Astrocyte (in vitro differentiated cells and primary cell): Measurements from ENCODE around the gene RIBC1. TPM values are rescaled to one million over a fixed set of nuclear protein-coding genes. Genes with fewer than 3 reads are reported as not detected.

Experiments
- DNase-seq: peaks from one replicate; pipeline ENCODE4 v3.0.0-alpha.2; 2010; ENCODE audit warnings: low read depth
- FAIRE-seq: peaks from 2 replicates; lab custom pipeline; 2011; peaks lifted over from hg19 to GRCh38; lab: Jason Lieb, UNC
- H2AFZ ChIP-seq: 2 replicates; pipeline ENCODE4 v1.6.0; 2012; ENCODE audit warnings: low read depth, low read length, inconsistent platforms
- H3K27ac ChIP-seq: 2 replicates; pipeline ENCODE4 v1.5.1; 2011; ENCODE audit warnings: low read depth, low read length, inconsistent platforms
- H3K27me3 ChIP-seq: 2 replicates; pipeline ENCODE4 v1.6.0; 2011; ENCODE audit warnings: low read length, inconsistent platforms; ENCODE audit not compliant: insufficient read depth
- H3K36me3 ChIP-seq: 2 replicates; pipeline ENCODE4 v1.5.1; 2011; ENCODE audit warnings: low read length, inconsistent platforms; ENCODE audit not compliant: insufficient read depth
- H3K4me1 ChIP-seq: 2 replicates; pipeline ENCODE4 v1.5.1; 2011; ENCODE audit warnings: low read length, inconsistent platforms; ENCODE audit not compliant: insufficient read depth
- H3K4me2 ChIP-seq: 2 replicates; pipeline ENCODE4 v1.6.0; 2012; ENCODE audit warnings: low read length, inconsistent platforms
- H3K4me3 ChIP-seq: 2 replicates; pipeline ENCODE4 v1.5.1; 2011; ENCODE audit warnings: low read depth, mild to moderate bottlenecking, low read length, inconsistent platforms; ENCODE audit not compliant: insufficient read depth
- H3K79me2 ChIP-seq: 2 replicates; pipeline ENCODE4 v1.6.0; 2012; ENCODE audit warnings: mild to moderate bottlenecking, low read length, inconsistent platforms; ENCODE audit not compliant: insufficient read depth
- H3K9ac ChIP-seq: 2 replicates; pipeline ENCODE4 v1.6.0; 2012; ENCODE audit warnings: mild to moderate bottlenecking, low read length, inconsistent platforms
- H3K9me3 ChIP-seq: 2 replicates; pipeline ENCODE4 v1.5.1; 2012; ENCODE audit warnings: low read depth, mild to moderate bottlenecking, low read length, inconsistent platforms; ENCODE audit not compliant: insufficient read depth
- H4K20me1 ChIP-seq: 2 replicates; pipeline ENCODE4 v1.6.0; 2012; ENCODE audit warnings: low read length, inconsistent platforms; ENCODE audit not compliant: insufficient read depth
- H3K27ac Mint-ChIP-seq: one replicate; pipeline ENCODE4 v1.8.0; 2021; ENCODE audit warnings: mild to moderate bottlenecking, mixed read lengths; ENCODE audit not compliant: unreplicated experiment
- H3K27me3 Mint-ChIP-seq: one replicate; pipeline ENCODE4 v1.8.0; 2021; ENCODE audit warnings: low read depth, mixed read lengths; ENCODE audit not compliant: unreplicated experiment
- H3K36me3 Mint-ChIP-seq: one replicate; pipeline ENCODE4 v1.8.0; 2021; ENCODE audit warnings: low read depth, mixed read lengths; ENCODE audit not compliant: unreplicated experiment
- H3K4me1 Mint-ChIP-seq: one replicate; pipeline ENCODE4 v1.8.0; 2021; ENCODE audit warnings: low read depth, mixed read lengths; ENCODE audit not compliant: unreplicated experiment
- H3K4me3 Mint-ChIP-seq: one replicate; pipeline ENCODE4 v1.8.0; 2021; ENCODE audit warnings: mild to moderate bottlenecking, moderate library complexity, mixed read lengths; ENCODE audit not compliant: unreplicated experiment
- H3K9me3 Mint-ChIP-seq: one replicate; pipeline ENCODE4 v1.8.0; 2021; ENCODE audit warnings: mild to moderate bottlenecking, mixed read lengths; ENCODE audit not compliant: unreplicated experiment
- EZH2 ChIP-seq: IDR thresholded peaks from 2 replicates; pipeline ENCODE4 v1.6.1; 2012; ENCODE audit warnings: mild to moderate bottlenecking, low read length, inconsistent platforms; ENCODE audit not compliant: insufficient read depth
- total RNA-seq: library from RNA; stranded (reverse); gene quantifications from 2 replicates; pipeline ENCODE4 v1.2.1, GENCODE V29; 2021
- TF ChIP-seq, protein P1 (sequence below): IDR thresholded peaks from 2 replicates; pipeline ENCODE4 v1.5.1; 2011; ENCODE audit warnings: low read depth, mild to moderate bottlenecking, inconsistent platforms, low read length, moderate library complexity; ENCODE audit not compliant: insufficient read depth

RIBC1 gene
- total RNA-seq, 1 donor from 2014 or later: 0.34 TPM

DNA sequence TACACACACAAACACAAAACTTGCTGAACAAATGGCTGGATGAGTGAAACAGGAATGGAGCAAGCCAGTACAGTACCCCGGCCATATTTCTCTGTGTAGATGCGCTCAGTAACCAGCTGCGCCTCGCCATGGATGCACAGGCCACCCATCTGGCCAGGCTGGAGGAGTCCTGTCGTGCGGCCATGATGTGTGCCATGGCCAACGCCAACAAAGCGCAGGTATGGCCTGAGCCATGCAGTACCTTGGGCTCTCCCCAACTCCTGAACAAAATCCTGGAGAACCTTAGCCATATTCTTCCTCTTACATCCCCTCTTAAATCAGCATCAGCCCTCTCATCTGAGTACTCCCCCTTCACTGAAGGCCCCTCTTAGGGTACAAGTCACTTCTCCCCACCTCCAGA, 7.1 kb downstream of the RIBC1 start:
- Histone ChIP-seq H3K79me2 (peaks cover 11% of the 10 kb centered on the region), H3K27me3 (no peaks in the 10 kb centered on the region), H2AFZ (no peak overlapping the region), H3K4me3 (no peak overlapping the region), H4K20me1 (no peaks in the 10 kb centered on the region), H3K4me2 (no peak overlapping the region), H3K9ac (no peak overlapping the region), H3K27ac (no peak overlapping the region), H3K36me3 (peaks cover 14% of the 10 kb centered on the region), H3K9me3 (no peaks in the 10 kb centered on the region), H3K4me1 (peaks cover 3% of the 10 kb centered on the region)
- no peak for TF ChIP-seq EZH2
- TF ChIP-seq, protein P1, sequence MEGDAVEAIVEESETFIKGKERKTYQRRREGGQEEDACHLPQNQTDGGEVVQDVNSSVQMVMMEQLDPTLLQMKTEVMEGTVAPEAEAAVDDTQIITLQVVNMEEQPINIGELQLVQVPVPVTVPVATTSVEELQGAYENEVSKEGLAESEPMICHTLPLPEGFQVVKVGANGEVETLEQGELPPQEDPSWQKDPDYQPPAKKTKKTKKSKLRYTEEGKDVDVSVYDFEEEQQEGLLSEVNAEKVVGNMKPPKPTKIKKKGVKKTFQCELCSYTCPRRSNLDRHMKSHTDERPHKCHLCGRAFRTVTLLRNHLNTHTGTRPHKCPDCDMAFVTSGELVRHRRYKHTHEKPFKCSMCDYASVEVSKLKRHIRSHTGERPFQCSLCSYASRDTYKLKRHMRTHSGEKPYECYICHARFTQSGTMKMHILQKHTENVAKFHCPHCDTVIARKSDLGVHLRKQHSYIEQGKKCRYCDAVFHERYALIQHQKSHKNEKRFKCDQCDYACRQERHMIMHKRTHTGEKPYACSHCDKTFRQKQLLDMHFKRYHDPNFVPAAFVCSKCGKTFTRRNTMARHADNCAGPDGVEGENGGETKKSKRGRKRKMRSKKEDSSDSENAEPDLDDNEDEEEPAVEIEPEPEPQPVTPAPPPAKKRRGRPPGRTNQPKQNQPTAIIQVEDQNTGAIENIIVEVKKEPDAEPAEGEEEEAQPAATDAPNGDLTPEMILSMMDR: no peak
- no peak for DNase-seq
- no peak overlapping the region for H3K4me3 Mint-ChIP-seq
- no peak overlapping the region for H3K27ac Mint-ChIP-seq
- no peaks in the 10 kb centered on the region for H3K27me3 Mint-ChIP-seq
- H3K36me3 Mint-ChIP-seq: peaks cover 12% of the 10 kb centered on the region
- no peak for FAIRE-seq
- no peaks in the 10 kb centered on the region for H3K4me1 Mint-ChIP-seq
- no peaks in the 10 kb centered on the region for H3K9me3 Mint-ChIP-seq

DNA sequence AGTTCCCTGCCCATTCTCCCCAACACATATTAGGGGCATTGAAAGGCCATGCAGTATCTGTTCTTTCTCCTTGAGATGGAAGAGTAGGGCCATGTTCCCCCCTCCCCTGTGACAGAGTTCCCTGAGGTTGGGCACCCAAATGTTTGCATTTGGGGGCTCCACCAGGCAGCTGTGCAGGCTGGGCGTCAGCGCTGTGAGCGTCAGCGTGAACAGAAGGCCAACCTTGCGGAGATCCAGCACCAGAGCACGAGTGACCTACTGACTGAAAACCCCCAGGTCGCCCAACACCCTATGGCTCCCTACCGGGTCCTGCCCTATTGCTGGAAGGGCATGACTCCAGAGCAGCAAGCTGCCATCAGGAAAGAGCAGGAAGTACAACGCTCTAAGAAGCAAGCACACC, 7.6 kb downstream of the RIBC1 start:
- Histone ChIP-seq H4K20me1 (no peaks in the 10 kb centered on the region), H3K27me3 (no peaks in the 10 kb centered on the region), H3K36me3 (peaks cover 14% of the 10 kb centered on the region), H2AFZ (no peak overlapping the region), H3K9me3 (no peaks in the 10 kb centered on the region), H3K4me3 (no peak overlapping the region), H3K4me1 (peaks cover 3% of the 10 kb centered on the region), H3K27ac (no peak overlapping the region), H3K4me2 (no peak overlapping the region), H3K79me2 (peaks cover 11% of the 10 kb centered on the region), H3K9ac (no peak overlapping the region)
- peaks cover 12% of the 10 kb centered on the region for H3K36me3 Mint-ChIP-seq
- H3K4me1 Mint-ChIP-seq: no peaks in the 10 kb centered on the region
- no peaks in the 10 kb centered on the region for H3K9me3 Mint-ChIP-seq
- H3K27me3 Mint-ChIP-seq: no peaks in the 10 kb centered on the region
- no peak for DNase-seq
- FAIRE-seq: no peak
- no peak overlapping the region for H3K27ac Mint-ChIP-seq
- H3K4me3 Mint-ChIP-seq: no peak overlapping the region
- TF ChIP-seq EZH2: no peak
- TF ChIP-seq, protein P1: no peak
